ENCODE data around the gene GLRX3.
"Not testable (repeated sequence)": the region's sequence is repeated elsewhere in the genome, so short reads cannot be mapped to it uniquely, and the experiment has no call there.

The GLRX3 gene

DNA sequence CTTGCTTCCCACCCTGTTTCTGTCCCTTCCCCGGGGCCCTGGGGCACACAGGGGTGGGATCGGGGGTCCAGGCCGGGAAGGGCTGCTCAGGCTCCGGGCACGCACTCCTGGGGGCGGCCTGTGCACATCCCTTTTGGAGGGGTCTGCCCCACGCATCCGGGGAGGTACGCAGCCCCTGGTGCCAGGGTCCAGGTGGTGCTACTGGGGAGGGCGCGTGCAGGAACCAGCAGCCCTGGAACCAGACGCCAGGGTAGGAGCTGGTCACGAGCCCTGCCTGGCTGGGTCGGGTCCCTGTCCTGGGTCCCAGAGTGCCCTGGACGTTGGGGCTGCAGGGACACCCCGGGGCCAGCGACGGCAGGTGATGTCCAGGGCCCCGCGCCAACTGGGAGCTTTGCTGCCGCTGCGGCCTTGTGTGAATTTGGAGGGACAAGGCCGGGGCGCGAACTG, 53.4 kb downstream of the GLRX3 start:
- no peak for DNase-seq (ENCODE audit: low read depth)

GRCh38 chr10:130190055-130190736, 54.0 kb downstream of the GLRX3 start:
- peak; percentile 72 for DNase-seq (ENCODE audit: low read depth)

DNA sequence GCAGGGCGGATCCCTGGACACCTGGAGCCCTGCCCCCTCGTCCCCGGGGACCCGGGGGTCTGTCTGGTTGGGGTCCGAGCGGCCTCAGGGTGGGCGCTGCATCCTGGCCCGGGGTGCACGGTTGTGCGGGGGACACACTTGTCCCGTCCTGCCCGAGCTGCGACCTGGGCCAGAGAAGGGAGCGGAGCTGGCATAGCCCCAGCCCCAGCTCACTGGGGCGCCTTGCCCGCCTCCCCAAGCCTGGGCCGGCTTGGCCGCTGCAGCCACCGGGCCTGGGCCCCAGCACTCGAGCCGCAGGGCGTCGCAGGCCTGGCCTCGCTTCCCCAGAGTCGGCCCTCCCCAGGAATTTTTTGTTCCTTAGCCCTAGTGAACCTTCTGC, 54.5 kb downstream of the GLRX3 start:
- DNase-seq (ENCODE audit: low read depth): no peak

DNA sequence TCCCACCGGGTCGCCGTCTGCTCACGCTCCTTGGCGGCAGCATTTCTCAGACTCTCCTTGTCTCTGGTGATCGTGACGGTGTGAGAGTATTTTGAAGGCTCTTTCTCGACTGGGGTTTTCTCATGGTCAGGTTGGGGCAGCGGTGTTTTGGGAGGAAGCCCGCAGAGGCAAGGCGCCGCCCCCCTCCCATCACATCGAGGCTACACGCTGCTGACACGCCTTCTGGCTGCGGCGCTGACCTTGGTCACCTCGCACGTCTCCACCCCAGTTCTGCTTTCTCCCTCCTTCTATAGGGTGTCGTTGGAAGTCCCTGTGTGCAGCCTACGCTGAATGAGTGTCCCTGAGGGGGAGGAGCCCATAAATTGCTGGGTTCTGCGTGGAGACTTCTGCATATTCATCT, 55.2 kb downstream of the GLRX3 start:
- no peak for DNase-seq (ENCODE audit: low read depth)

DNA sequence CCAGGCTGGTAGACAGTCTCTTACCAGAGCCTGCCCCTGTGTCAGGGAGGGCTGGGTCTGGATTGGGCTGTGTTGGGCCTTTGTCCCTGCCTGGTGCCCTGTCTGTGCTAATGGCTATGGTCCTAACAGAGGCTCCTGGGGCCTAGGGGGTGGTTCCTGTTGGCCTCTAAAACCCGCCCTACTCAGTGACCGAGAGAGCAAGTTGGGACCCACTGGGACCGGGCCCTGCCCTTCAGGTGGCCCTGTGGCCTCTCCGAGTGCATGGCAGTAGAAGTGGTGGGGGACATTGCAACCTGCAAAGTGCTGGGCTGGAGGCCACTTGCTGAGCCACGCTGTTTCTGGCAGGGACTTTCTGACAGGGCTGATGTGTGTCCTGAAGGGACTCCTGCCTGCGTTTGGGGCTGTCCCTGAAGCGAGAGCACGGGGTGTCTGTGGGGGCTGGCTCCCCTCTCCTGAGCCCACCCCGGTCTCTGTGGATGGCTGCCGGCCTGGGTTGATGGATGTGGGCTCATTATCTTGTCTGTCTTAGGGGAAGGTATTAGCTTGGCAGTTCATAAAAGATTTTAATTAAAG, 56.2 kb downstream of the GLRX3 start:
- DNase-seq (ENCODE audit: low read depth): no peak

GRCh38 chr10:130193033-130193432, 56.8 kb downstream of the GLRX3 start:
- DNase-seq (ENCODE audit: low read depth): no peak

DNA sequence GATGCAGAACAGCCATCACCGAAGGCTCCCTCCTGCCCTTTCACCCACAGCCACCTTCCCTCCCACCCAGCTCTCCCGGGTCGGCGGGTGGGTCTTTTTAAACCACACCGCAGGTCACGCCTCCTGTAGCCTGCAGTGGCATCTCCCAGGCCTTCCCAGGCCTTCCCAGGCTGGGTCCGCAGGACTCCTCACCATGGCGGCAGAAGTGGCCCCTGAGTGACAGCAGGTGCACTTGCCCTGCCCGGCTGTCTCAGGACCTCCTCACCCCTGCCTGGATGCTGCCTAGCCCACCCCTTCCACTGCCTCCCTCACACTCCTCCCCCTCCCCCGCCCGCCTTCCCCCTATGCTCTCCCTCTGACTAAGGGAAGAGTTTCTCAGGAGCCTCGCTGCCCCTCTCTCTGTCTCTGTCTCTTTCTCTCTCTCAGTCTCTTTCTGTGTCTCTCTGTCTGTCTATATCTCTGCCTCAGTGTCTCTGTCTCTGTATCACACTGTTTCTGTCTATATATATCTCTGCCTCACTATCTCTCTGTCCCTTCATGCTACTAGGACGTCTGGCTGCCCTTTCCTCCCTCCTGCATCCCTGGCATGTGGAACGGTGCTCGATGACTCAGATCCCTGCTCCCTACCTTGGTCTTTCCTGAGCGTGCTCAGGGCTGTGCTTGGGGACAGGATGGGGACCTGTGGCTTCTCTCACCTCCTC, 57.5 kb downstream of the GLRX3 start:
- no peak for DNase-seq (ENCODE audit: low read depth)

DNA sequence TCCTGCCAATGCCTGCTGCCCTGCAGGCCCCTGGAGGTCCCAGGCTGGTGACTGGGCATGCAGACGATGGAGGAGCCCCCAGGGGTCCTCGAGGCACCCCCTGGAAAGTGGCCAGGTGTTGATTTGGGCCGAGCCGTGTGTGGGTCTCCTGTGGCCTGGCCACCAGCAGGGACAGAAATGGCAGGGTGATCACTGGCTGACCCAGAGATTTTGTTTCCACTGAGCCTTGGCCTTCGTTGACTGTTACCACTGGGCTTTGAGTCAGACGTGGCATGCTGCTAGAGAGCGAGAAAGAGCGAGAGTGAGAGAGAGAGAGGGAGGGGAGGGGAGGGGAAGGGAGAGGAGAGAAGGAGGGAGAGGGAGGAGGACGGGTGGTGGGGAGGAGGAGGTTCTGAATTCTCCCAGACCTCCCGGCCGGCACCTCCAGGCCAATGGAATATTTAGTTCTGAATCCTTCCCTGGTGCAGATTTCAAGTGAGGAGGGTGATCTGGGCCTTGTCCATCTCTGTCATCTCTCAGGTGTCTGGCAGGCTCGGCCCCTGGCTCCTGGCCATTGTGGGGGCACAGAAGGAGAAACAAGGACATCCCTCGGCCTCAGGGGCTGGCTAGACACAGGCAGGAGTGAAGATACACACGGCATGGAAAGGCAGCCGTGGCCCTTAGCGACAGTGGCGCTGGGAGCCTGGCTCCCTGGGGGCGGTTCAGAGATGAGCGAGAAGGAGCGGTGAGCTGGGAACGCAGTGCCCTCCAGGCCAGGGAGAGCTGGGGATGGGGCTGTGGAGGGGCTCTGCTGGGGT, 58.2 kb downstream of the GLRX3 start:
- no peak for DNase-seq (ENCODE audit: low read depth)

GRCh38 chr10:130194991-130195645, 58.9 kb downstream of the GLRX3 start:
- no peak for DNase-seq (ENCODE audit: low read depth)

DNA sequence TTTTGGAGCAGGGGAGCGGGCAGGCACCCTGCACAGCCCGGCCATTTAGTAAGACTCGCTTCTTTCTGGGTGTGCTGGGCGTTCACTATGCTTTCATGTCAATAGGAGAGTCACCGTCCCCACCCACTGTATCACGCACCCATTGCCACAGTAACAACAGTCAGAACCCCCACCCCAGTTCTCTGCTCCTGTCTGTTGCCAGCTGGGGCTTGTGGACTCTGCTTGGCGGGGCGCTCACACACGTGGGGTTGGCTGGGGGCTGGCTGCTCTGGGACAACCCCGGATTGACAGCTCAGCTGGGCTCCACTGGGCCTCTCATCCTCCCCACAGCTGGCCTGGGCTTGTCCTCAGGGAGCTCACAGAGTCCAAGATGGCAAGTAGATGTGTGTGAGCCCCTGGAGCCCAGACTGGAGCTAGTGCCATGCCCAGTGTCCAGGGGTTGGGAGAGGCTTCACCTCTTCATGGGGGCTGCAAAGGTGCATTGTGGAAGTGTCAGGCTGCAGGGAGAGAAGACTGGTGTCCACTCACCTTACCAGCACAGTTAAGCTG, 59.6 kb downstream of the GLRX3 start:
- no peak for DNase-seq (ENCODE audit: low read depth)

DNA sequence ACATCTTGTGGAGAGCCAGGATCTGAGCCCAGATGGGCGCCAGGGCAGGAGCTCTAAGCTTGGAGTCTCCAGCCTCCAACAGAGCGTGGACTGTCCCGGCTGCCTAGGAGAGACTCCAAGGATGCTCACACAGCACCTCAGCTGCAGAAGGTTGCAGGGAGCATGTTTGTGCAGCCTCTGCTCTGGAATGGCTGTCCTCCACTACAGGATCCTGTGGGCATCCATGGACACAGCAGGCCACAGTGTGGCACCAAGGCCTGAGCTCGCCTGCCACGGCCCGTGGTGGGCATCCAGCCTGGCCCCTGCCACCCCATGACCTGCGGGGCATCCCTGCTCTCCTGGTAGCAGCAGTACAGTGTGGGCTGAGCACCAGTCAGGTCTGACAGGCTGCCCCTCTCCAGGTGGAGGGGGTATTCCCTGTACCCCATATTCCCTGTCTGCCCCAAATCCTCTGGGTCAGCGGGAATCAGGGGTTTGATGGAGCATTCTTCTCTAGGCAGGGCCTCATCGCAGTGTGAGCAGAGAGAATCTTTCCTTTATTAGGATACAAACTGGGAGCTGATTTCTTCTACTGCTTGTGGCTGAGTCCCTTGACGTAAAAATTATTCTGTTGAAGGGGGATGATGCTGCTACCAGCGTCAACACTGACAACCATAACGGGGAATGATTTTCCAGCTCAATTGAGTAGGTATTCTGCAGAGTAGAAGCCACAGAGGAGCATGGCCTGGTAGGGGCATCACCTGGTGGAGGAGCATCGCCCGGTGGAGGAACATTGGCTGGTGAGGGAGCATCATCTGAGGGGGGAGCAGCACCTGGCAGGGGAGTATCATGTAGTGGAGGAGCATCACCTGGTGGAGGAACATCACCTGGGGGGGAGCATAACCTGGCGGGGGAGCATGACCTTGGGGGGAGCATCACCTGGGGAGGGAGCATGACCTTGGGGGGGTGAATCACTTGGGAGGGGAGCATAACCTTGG, 60.6 kb downstream of the GLRX3 start:
- DNase-seq (ENCODE audit: low read depth): no peak

DNA sequence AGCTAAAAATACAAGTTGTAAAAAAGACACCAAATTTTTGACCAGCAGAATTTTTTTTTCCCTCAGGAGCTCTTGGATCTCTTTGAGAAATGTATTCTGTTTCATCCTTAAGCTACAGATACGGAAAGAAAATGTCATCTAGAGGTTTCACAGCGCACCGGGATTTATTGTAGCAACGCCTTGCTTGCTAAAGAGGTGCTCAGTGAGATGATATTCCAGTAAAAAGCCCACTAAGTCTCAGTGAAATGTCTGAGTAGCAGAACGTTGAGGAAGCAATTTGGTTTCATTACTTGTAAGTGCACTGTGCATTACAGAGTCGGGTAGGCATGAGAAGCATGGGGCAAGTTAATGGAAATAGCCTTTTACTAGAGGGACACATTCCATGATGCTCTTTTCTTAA, 62.5 kb downstream of the GLRX3 start:
- DNase-seq (ENCODE audit: low read depth): no peak

DNA sequence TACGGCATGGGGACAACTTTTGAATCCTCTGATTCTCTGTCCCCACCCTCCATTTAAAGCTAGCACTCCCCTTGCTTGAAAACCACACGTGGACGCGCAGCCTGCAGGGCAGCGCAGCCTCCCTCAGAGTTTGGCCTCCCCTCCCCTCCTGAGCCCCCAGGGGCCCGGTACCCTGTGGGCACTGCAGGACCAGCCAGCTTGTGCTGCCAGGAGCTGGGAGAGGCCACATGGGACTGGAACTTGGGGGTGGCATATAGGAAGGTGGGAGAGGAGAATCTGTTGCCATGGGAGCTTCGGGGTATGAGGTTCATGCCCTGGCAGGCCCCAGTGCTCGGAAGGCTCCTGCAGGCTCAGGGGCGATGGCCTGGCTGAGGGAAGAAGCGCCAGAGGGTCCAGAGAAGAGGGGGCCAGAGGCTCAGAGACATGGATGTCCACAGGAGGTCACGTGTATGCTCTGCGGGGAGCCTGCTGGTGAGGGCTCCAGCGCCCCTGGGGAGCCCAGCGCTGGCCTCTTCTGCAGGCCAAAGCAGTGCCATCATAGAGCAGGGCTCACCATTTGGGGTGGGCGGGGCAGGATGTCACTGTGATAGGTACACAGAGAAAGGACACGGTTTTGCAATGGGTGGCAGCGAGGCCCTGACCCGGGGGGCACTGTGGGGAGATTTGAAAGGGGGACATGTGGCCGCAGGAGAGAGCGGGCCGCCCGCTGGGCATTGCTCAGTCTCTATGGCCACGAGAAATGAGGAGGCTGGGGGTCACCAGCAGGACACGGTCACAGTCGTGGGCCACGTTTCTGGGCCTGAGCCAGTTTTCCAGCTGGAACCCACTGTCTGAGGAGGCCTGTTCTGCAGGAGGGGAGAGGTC, 64.2 kb downstream of the GLRX3 start:
- DNase-seq (ENCODE audit: low read depth): no peak

DNA sequence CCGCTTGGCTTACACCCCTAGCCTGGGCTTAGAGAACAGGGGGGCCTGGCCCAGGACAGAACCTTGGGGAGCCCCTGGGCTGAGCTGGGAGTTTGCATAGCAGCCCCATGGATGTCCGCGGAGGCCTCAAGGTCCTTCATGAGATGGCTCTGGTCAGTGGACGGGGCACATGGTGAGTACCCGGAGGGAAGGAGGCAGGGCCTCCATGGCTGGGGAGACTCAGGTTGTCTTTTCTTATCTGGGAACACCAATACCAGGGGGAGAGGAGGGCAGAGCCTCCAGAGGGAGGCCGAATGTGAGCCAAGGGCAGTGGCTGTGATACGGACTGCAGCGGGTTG, 64.8 kb downstream of the GLRX3 start:
- DNase-seq (ENCODE audit: low read depth): no peak

- not testable (repeated sequence) for DNase-seq (ENCODE audit: low read depth)
Observed at GRCh38 chr10:130202150-130202549, 66.0 kb downstream of the GLRX3 start.

DNA sequence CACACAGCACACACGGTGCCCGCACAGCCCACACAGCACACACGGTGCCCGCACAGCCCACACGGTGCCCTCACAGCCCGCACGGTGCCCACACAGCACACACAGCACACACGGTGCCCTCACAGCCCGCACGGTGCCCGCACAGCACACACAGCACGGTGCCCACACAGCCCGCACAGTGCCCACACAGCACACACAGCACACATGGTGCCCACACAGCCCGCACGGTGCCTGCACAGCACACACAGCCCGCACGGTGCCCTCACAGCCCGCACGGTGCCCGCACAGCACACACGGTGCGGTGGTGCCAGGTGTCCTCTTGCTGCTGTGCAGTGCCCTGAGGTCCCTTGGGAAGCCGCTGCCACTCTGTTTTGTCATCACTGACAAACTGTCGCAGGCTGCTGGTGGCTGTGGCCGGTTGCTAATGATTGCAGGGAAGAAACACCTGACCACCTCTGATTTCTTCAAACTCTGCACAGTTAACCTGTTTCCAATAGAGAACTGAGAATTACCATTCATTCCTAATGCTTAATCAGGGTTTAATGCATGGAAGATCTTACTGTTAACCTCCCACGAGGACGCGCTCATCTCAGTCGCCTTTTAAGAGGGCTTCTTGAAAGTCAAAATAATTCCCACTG, 66.9 kb downstream of the GLRX3 start:
- DNase-seq (ENCODE audit: low read depth): no peak

- no peak for DNase-seq (ENCODE audit: low read depth)
Observed at GRCh38 chr10:130203626-130204025, 67.4 kb downstream of the GLRX3 start.

- DNase-seq (ENCODE audit: low read depth): no peak
Observed at GRCh38 chr10:130206216-130206737, 70.1 kb downstream of the GLRX3 start.

DNA sequence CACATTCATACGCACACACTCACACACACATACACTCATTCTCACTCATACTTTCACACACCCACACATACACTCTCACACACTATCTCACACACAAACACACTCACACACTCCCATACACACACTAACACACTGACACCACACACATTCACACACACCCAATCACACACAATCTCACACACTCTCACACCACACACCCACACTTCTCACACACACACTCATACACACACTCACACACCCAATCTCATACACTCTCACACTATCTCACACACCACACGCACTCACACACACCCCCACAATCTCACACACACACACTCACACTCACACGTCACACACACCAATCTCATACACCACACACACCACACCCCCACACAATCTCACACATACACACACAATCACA, 71.0 kb downstream of the GLRX3 start:
- no peak for DNase-seq (ENCODE audit: low read depth)
